H1 (cell line): ENCODE measurements around the gene CTNND2. TPM values are rescaled to one million over a fixed set of nuclear protein-coding genes. Genes with fewer than 3 reads are reported as not detected.

Source experiments
- CTCF ChIA-PET: fragments of 300-600 bp; sonication (Branson Sonifier 250); formaldehyde crosslinking; loops from one replicate; lab custom pipeline; 2021; ENCODE audit not compliant: partially characterized antibody; lab: Charles Lee
- POLR2A ChIA-PET: fragments of 300-600 bp; sonication (Branson Sonifier 250); formaldehyde crosslinking; loops from one replicate; lab custom pipeline; 2021; ENCODE audit warnings: inconsistent platforms; ENCODE audit not compliant: partially characterized antibody; lab: Charles Lee
- DNase-seq, 2 experiments: peaks; one replicate each; pipeline versions ENCODE4 v3.0.0 to v3.0.0-alpha.2; 2010 to 2022; ENCODE audit warnings: low spot score in 2 of 2, low read depth in 1 of 2, mixed read lengths in 1 of 2
- FAIRE-seq: peaks from 2 replicates; lab custom pipeline; 2011; peaks lifted over from hg19 to GRCh38; lab: Jason Lieb, UNC
- H2AFZ ChIP-seq: 2 replicates; pipeline ENCODE4 v1.8.1; 2012; ENCODE audit warnings: low read length, inconsistent platforms
- H2AK5ac ChIP-seq: 2 replicates; pipeline ENCODE4 v1.6.1; 2013; ENCODE audit warnings: low read depth, low read length
- H2BK120ac ChIP-seq: replicated peaks from 2 replicates; pipeline ENCODE3; 2013; ENCODE audit warnings: low read depth, low read length, inconsistent platforms
- H2BK12ac ChIP-seq: 2 replicates; pipeline ENCODE4 v1.6.1; 2013; ENCODE audit warnings: low read depth, low read length
- H2BK15ac ChIP-seq: 2 replicates; pipeline ENCODE4 v1.6.1; 2013; ENCODE audit warnings: low read length
- H2BK20ac ChIP-seq: 2 replicates; pipeline ENCODE4 v1.6.1; 2013; ENCODE audit warnings: low read length
- H2BK5ac ChIP-seq: 2 replicates; pipeline ENCODE4 v1.6.1; 2013; ENCODE audit warnings: low read depth, low read length
- H3K14ac ChIP-seq: 2 replicates; pipeline ENCODE4 v1.6.1; 2013; ENCODE audit warnings: inconsistent platforms; ENCODE audit not compliant: insufficient read length
- H3K18ac ChIP-seq: 2 replicates; pipeline ENCODE4 v1.6.1; 2013; ENCODE audit warnings: low read length; ENCODE audit errors: extremely low read depth
- H3K23ac ChIP-seq: 2 replicates; pipeline ENCODE4 v1.6.1; 2013; ENCODE audit warnings: inconsistent platforms; ENCODE audit not compliant: insufficient read length
- H3K23me2 ChIP-seq: 2 replicates; pipeline ENCODE4 v1.6.1; 2013; ENCODE audit warnings: low read depth, low read length
- H3K27ac ChIP-seq: 2 replicates; pipeline ENCODE4 v1.6.1; 2011; ENCODE audit warnings: low read depth, low read length, inconsistent platforms
- H3K27me3 ChIP-seq, 4 experiments: replicated peaks in 1 of 4; 1 replicate in 1 of 4; 2 replicates in 3 of 4; pipeline versions ENCODE4 v1.6.1 to v1.8.1; 2011 to 2013; ENCODE audit warnings: low read length in 3 of 4, mild to moderate bottlenecking in 3 of 4, inconsistent platforms in 2 of 4, mixed read lengths in 2 of 4, moderate library complexity in 1 of 4; ENCODE audit not compliant: control insufficient read depth in 3 of 4, insufficient read depth in 3 of 4; ENCODE audit errors: extremely low read depth in 1 of 4
- H3K36me3 ChIP-seq, 4 experiments: 2 replicates each; pipeline versions ENCODE4 v1.6.1 to v1.8.1; 2011 to 2013; ENCODE audit warnings: mild to moderate bottlenecking in 4 of 4, low read length in 3 of 4, moderate library complexity in 2 of 4, control low read depth in 1 of 4, inconsistent platforms in 1 of 4; ENCODE audit not compliant: insufficient read depth in 4 of 4, control insufficient read depth in 2 of 4
- H3K4ac ChIP-seq: replicated peaks from 2 replicates; pipeline ENCODE3; 2013; ENCODE audit warnings: low read length, low read depth, mixed read lengths, inconsistent platforms; ENCODE audit not compliant: insufficient read length
- H3K4me1 ChIP-seq, 4 experiments: replicated peaks in 1 of 4; 1 replicate in 1 of 4; 2 replicates in 3 of 4; pipeline versions ENCODE4 v1.6.1 to v1.8.1; 2011 to 2013; ENCODE audit warnings: low read length in 3 of 4, inconsistent platforms in 2 of 4, mixed read lengths in 1 of 4; ENCODE audit not compliant: insufficient read depth in 4 of 4, control insufficient read depth in 3 of 4
- H3K4me2 ChIP-seq, 2 experiments: 2 replicates each; pipeline versions ENCODE4 v1.6.1 to v1.8.1; 2011 to 2013; ENCODE audit warnings: low read depth in 2 of 2, low read length in 2 of 2, control low read depth in 1 of 2, inconsistent platforms in 1 of 2, mild to moderate bottlenecking in 1 of 2; ENCODE audit not compliant: insufficient read depth in 1 of 2
- H3K4me3 ChIP-seq, 4 experiments: fragments of 200-600, 300-600 bp in 1 of 4; sonication (generic), shearing (Covaris generic), sonication (Bioruptor Twin) in 1 of 4; 2 replicates each; pipeline versions ENCODE4 v1.5.1 to v1.8.1; 2011 to 2016; ENCODE audit warnings: low read length in 4 of 4, low read depth in 3 of 4, control low read depth in 2 of 4, inconsistent platforms in 2 of 4, mild to moderate bottlenecking in 2 of 4, mixed read lengths in 1 of 4, moderate library complexity in 1 of 4; ENCODE audit not compliant: insufficient read depth in 2 of 4; ENCODE audit errors: extremely low read depth in 1 of 4
- H3K56ac ChIP-seq: replicated peaks from 2 replicates; pipeline ENCODE3; 2013; ENCODE audit warnings: low read depth, mild to moderate bottlenecking, mixed read lengths, low read length, inconsistent platforms; ENCODE audit not compliant: insufficient read length
- H3K79me1 ChIP-seq: 2 replicates; pipeline ENCODE4 v1.6.1; 2013; ENCODE audit warnings: low read depth, low read length, control low read depth
- H3K79me2 ChIP-seq, 2 experiments: 2 replicates each; pipeline versions ENCODE4 v1.6.1 to v1.8.1; 2012 to 2013; ENCODE audit warnings: low read length in 2 of 2, mild to moderate bottlenecking in 2 of 2, inconsistent platforms in 1 of 2; ENCODE audit not compliant: insufficient read depth in 2 of 2, control insufficient read depth in 1 of 2
- H3K9ac ChIP-seq, 4 experiments: replicated peaks in 1 of 4; 1 replicate in 1 of 4; 2 replicates in 3 of 4; pipeline versions ENCODE4 v1.6.1 to v1.8.1; 2011 to 2013; ENCODE audit warnings: low read depth in 3 of 4, low read length in 3 of 4, control low read depth in 2 of 4, mild to moderate bottlenecking in 2 of 4, moderate library complexity in 2 of 4, inconsistent platforms in 1 of 4; ENCODE audit errors: extremely low read depth in 1 of 4
- H3K9me3 ChIP-seq, 2 experiments: 2 replicates each; pipeline versions ENCODE4 v1.6.1 to v1.8.1; 2012 to 2013; ENCODE audit warnings: mild to moderate bottlenecking in 2 of 2, moderate library complexity in 2 of 2, control low read depth in 1 of 2, inconsistent platforms in 1 of 2, low read depth in 1 of 2, low read length in 1 of 2, mixed read lengths in 1 of 2; ENCODE audit not compliant: insufficient read depth in 2 of 2
- H4K20me1 ChIP-seq, 2 experiments: replicated peaks in 1 of 2; 2 replicates each; pipeline versions ENCODE3 to v1.8.1; 2011 to 2013; ENCODE audit warnings: inconsistent platforms in 2 of 2, low read length in 2 of 2, mild to moderate bottlenecking in 1 of 2; ENCODE audit not compliant: insufficient read depth in 2 of 2, control insufficient read depth in 1 of 2
- H4K5ac ChIP-seq: 2 replicates; pipeline ENCODE4 v1.6.1; 2013; ENCODE audit warnings: low read length, low read depth, mixed read lengths, inconsistent platforms; ENCODE audit not compliant: insufficient read length
- H4K8ac ChIP-seq: 2 replicates; pipeline ENCODE4 v1.8.0; 2013; ENCODE audit warnings: mild to moderate bottlenecking, moderate library complexity, low read length, inconsistent platforms; ENCODE audit not compliant: insufficient read depth; ENCODE audit errors: extremely low read depth
- H4K91ac ChIP-seq: replicated peaks from 2 replicates; pipeline ENCODE3; 2013; ENCODE audit warnings: low read length, mixed read lengths, inconsistent platforms; ENCODE audit not compliant: insufficient read length
- CHD2 ChIP-seq: IDR thresholded peaks from 2 replicates; pipeline ENCODE4 v1.6.1; 2012; ENCODE audit warnings: low read length, improper control_type of control experiment
- CTBP2 ChIP-seq: IDR thresholded peaks from 2 replicates; pipeline ENCODE4 v1.7.0; 2011; ENCODE audit warnings: borderline replicate concordance, mild to moderate bottlenecking, moderate library complexity, mixed read lengths, low read length; ENCODE audit not compliant: insufficient read depth, insufficient read length
- HDAC6 ChIP-seq: IDR thresholded peaks from one replicate; pipeline ENCODE4 v1.7.1; 2012; ENCODE audit warnings: low read depth, mild to moderate bottlenecking, inconsistent platforms, low read length, moderate library complexity
- KDM4A ChIP-seq: IDR thresholded peaks from one replicate; pipeline ENCODE4 v1.7.1; 2012; ENCODE audit warnings: low read depth, mild to moderate bottlenecking, moderate library complexity, low read length, inconsistent platforms; ENCODE audit not compliant: severe bottlenecking
- RFX5 ChIP-seq: IDR thresholded peaks from 2 replicates; pipeline ENCODE4 v1.6.1; 2011; ENCODE audit warnings: low read depth, low read length, improper control_type of control experiment, borderline replicate concordance
- SAP30 ChIP-seq: fragments of 300-600 bp; sonication (generic); IDR thresholded peaks from 2 replicates; pipeline ENCODE4 v1.7.1; 2012; ENCODE audit warnings: low read length, moderate library complexity, mild to moderate bottlenecking, inconsistent platforms; ENCODE audit not compliant: insufficient read depth, insufficient replicate concordance
- SP2 ChIP-seq: IDR thresholded peaks from 2 replicates; pipeline ENCODE4 v1.6.1; 2012; ENCODE audit warnings: mild to moderate bottlenecking, low read length, inconsistent platforms
- WGBS, 2 experiments: shearing (Covaris generic) in 1 of 2; methylation state at CpG; one replicate each; pipeline versions ENCODE4 v1.1.6 to v1.1.7; 2013 to 2015; ENCODE audit warnings: low lambda C conversion rate in 2 of 2, mixed read lengths in 2 of 2, inconsistent platforms in 1 of 2, low coverage in 1 of 2, missing lambda C conversion rate in 1 of 2; ENCODE audit not compliant: insufficient replicate concordance in 2 of 2, insufficient coverage in 1 of 2, insufficient read length in 1 of 2; ENCODE audit errors: extremely low coverage in 1 of 2, missing lambda C conversion rate in 1 of 2; 5-methylcytosine and 5-hydroxymethylcytosine counted together
- polyA plus RNA-seq, 7 experiments: library from polyadenylated mRNA; depleted of rRNA in 3 of 7; stranded (reverse) in 5 of 7; unstranded in 2 of 7; fragments of >200 nt in 5 of 7; fragments of 200-250 nt in 2 of 7; gene quantifications; 1 replicate in 5 of 7; 2 replicates in 1 of 7; 4 replicates in 1 of 7; pipeline versions ENCODE4 v1.2.1 to v1.2.3, GENCODE V29; 2011 to 2013; ENCODE audit warnings: missing spikeins in 2 of 7, mixed read lengths in 2 of 7
- total RNA-seq: library from RNA; stranded (reverse); fragmentation: NEBNext Ultra II Directional; extraction: Animal tissue kit (Norgen Biotek cat#: 25700); gene quantifications from 2 replicates; pipeline ENCODE4 v1.2.1, GENCODE V29; 2021

Gene CTNND2
- total and polyA plus RNA-seq, 2 of the 8 experiments (the other 6 are each of a cell fraction or from before 2014, with no cell fraction given) = 7.4 to 14.2 TPM

- no peak overlapping the region for H3K56ac ChIP-seq
- WGBS, 2 experiments = 90% methylated on average over 9 of the region's 9 CpGs; no CpG with 5 or more reads in 1 of the 2 experiments
- H2AK5ac ChIP-seq = no peak overlapping the region
- H4K5ac ChIP-seq = no peak overlapping the region
- H4K91ac ChIP-seq = no peak overlapping the region
- no peaks in the 10 kb centered on the region for H3K27me3 ChIP-seq
- no peaks in the 10 kb centered on the region for H4K20me1 ChIP-seq
- H3K4me2 ChIP-seq = no peak overlapping the region
- H3K23me2 ChIP-seq = no peaks in the 10 kb centered on the region
- 0 out of 7 replicates have a peak, but pooled peaks cover 0 to 2% (median 0%) of the 10 kb centered on the region in 4 experiments for H3K4me1 ChIP-seq
- H2BK15ac ChIP-seq = no peak overlapping the region
- H2BK20ac ChIP-seq = no peak overlapping the region
- no peak overlapping the region for H2BK12ac ChIP-seq
- no peak overlapping the region for H3K23ac ChIP-seq
- H3K14ac ChIP-seq = no peak overlapping the region
- H2AFZ ChIP-seq = no peak overlapping the region
- no peak overlapping the region for H3K18ac ChIP-seq
- H3K36me3 ChIP-seq = no peaks in the 10 kb centered on the region
- POLR2A ChIA-PET = no interaction called here
- no peak overlapping the region for H2BK120ac ChIP-seq
- CTCF ChIA-PET = interaction anchor here (1.7 kb wide), 1 partner anchor 116 kb away, joined by 4 read pairs; no protein-coding TSS in a partner anchor
- FAIRE-seq (no peak), DNase-seq (no peak)
- H3K79me1 ChIP-seq = no peaks in the 10 kb centered on the region
- H3K4me3 ChIP-seq = no peak overlapping the region
- no peak overlapping the region for H3K4ac ChIP-seq
- no peaks in the 10 kb centered on the region for H3K9me3 ChIP-seq
- TF ChIP-seq KDM4A = no peak
- TF ChIP-seq CHD2 = no peak
- no peak for TF ChIP-seq RFX5
- no peak for TF ChIP-seq CTBP2
- TF ChIP-seq SAP30 = no peak
- no peak for TF ChIP-seq HDAC6
- no peak for TF ChIP-seq SP2
- H2BK5ac ChIP-seq = no peak overlapping the region
- no peak overlapping the region for H3K9ac ChIP-seq
- no peaks in the 10 kb centered on the region for H3K79me2 ChIP-seq
- H4K8ac ChIP-seq = no peak overlapping the region
- no peak overlapping the region for H3K27ac ChIP-seq
Observed at GRCh38 chr5:11104651-11105112, 799.6 kb downstream of the CTNND2 start.
